Measurements from ENCODE around the gene SMARCAD1.
"Not testable (repeated sequence)": the region's sequence is repeated elsewhere in the genome, so short reads cannot be mapped to it uniquely, and the experiment has no call there.

Gene SMARCAD1

DNA sequence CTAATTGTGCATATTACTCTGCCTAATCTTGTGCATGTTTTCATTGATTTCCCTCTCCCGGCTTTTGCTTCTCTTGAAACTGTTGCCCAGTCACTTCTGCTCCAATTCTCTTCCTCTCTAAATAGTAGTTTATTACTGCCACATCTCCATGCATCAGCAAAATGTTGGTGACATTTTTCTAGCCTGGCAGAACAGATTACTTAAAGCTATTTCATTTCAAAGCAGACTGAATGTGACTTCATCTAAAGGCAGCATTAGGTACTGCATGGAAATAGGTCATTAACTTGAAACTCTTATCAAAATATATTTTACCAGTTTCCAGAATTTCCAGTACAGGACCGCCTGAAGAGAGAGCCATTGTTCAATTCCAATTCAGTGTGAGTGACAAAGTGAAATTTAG lies 82.6 kb downstream of the SMARCAD1 start:
- DNase-seq (ENCODE audit: low read depth in 2 of 2), result no peak

- not testable (repeated sequence) for DNase-seq (ENCODE audit: low read depth in 2 of 2)
Measured at GRCh38 chr4:94293981-94294380, 86.3 kb downstream of the SMARCAD1 start.

GRCh38 chr4:94295473-94295872 lies 87.8 kb downstream of the SMARCAD1 start:
- not testable (repeated sequence) for DNase-seq (ENCODE audit: low read depth in 2 of 2)

GRCh38 chr4:94298725-94299252 lies 91.1 kb downstream of the SMARCAD1 start:
- DNase-seq (ENCODE audit: low read depth in 2 of 2), result no peak

GRCh38 chr4:94302191-94302590 lies 94.5 kb downstream of the SMARCAD1 start:
- no peak for DNase-seq (ENCODE audit: low read depth in 2 of 2)

- DNase-seq (ENCODE audit: low read depth in 2 of 2), result no peak
Measured at GRCh38 chr4:94304365-94304971, 96.8 kb downstream of the SMARCAD1 start.

- no peak for DNase-seq (ENCODE audit: low read depth in 2 of 2)
Measured at GRCh38 chr4:94305466-94306225, 98.0 kb downstream of the SMARCAD1 start.

GRCh38 chr4:94306713-94307112 lies 99.0 kb downstream of the SMARCAD1 start:
- no peak for DNase-seq (ENCODE audit: low read depth in 2 of 2)

DNA sequence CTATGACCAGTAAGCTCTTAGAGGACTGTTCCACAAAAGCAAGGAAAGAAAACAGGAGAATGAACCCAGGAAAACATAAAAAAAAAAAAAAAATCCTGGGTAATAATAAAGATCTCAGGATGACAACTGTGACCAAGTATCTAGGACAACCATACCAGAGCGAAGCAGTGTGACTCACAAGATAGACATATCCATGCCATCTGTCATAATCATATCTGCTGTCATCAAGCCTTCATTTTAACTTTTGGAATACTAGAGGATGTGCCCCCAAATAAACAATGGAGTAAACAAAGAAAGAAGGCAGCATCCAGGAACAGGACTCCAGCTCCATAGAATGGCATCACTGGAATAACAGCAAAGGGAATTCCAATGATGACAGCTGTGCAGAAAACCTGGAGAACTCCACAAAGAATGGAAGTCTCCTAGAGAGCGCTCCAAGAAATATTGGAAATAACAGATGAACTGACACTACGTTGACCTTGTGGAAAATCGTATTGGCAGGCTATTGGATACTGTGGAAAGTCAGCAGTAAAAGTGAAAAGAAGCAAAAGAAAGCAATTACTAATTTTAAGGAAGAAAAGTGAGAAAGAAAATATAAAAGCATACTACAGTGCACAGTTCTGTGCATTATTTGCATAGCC lies 99.7 kb downstream of the SMARCAD1 start:
- no peak for DNase-seq (ENCODE audit: low read depth in 2 of 2)

GRCh38 chr4:94319927-94320326 lies 112.3 kb downstream of the SMARCAD1 start:
- not testable (repeated sequence) for DNase-seq (ENCODE audit: low read depth in 2 of 2)

- DNase-seq (ENCODE audit: low read depth in 2 of 2), result no peak
Measured at GRCh38 chr4:94325835-94326234, 118.2 kb downstream of the SMARCAD1 start.

GRCh38 chr4:94329933-94330332 lies 122.3 kb downstream of the SMARCAD1 start:
- no peak for DNase-seq (ENCODE audit: low read depth in 2 of 2)

DNA sequence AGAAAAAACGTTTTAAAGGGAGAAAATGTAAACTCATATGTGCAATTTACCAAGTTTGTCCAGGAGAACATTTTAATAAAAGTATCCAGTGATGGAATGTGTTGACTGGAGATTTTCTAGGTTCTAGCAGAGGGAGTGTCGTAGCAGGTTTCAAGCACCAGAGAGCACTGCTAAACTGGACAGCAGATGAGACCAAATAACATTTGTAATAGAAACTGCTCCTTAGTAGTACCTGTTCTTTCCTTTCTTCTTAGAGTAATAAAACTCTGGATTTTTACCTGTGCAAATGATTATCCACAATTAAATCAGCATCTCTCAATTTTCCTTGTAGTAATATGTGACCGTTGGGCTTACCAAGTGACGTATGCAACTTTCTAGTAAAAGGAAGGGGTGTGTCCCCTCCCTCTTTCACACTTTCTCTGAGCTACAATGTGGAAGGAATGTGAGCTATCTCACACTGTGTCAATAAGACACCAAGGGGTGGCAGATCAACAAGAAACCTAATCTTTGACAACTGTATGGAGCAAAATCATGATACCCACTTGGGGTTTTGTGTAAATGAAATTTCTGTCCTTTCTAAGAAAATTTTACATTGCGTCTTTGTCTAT lies 125.4 kb downstream of the SMARCAD1 start:
- DNase-seq (ENCODE audit: low read depth in 2 of 2), result no peak

DNA sequence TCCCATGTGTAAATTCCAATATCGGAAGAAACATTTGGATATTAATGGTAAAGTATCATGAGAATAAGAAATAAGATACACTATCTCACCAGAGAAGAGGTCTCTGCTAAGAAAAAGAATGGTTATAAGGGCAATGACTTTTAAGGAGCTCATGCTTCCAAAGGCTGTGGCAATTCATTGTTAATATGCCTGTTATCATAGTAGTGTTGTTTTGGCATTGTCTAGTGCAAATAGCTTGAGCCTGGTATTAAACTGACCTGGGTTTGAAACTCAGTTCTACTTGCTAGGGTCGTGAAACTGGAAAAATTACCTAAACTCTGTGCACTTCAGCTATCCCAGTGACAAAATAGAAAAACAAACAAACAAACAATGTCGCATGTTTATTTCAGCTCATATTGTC lies 126.2 kb downstream of the SMARCAD1 start:
- no peak for DNase-seq (ENCODE audit: low read depth in 2 of 2)

GRCh38 chr4:94334476-94334875 lies 126.8 kb downstream of the SMARCAD1 start:
- no peak for DNase-seq (ENCODE audit: low read depth in 2 of 2)

- no peak for DNase-seq (ENCODE audit: low read depth in 2 of 2)
Measured at GRCh38 chr4:94334962-94335361, 127.3 kb downstream of the SMARCAD1 start.

DNA sequence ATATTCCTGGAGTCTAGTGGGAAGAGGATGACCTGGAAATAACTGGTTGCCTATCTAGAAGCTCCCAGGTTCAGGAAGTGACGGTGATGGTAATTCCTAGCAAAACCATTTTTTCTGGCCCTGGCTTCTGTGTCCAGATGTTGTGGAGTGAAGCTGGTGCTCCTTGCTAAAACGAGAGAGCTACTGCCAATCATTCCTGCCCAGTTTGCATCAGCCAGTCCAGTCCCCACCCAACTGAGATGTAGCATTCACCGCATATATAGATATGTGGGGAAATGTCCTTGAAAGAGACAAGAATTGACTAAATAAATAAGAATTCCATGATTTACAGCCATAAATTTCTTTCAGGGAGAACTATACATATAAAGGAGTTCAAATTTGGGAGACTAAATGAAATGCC lies 128.6 kb downstream of the SMARCAD1 start:
- DNase-seq (ENCODE audit: low read depth in 2 of 2), result no peak

DNA sequence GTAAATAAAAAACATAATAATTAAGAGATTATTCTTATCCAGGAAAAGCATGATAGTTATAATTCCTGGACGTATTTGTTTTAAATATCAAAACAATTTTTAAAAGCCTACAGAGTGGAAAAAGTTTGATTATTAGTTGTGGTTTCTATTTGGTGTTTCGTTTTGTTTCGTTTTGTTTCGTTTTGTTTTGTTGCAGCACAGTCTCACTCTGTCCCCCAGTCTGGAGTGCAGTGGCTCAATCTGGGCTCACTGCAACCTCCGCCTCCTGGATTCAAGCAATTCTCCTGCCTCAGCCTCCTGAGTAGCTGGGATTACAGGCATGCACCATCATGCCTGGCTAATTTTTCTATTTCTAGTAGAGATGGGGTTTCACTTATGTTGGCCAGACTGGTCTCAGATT lies 129.1 kb downstream of the SMARCAD1 start:
- not testable (repeated sequence) for DNase-seq (ENCODE audit: low read depth in 2 of 2)

GRCh38 chr4:94338681-94339351 lies 131.2 kb downstream of the SMARCAD1 start:
- DNase-seq (ENCODE audit: low read depth in 2 of 2), result no peak

DNA sequence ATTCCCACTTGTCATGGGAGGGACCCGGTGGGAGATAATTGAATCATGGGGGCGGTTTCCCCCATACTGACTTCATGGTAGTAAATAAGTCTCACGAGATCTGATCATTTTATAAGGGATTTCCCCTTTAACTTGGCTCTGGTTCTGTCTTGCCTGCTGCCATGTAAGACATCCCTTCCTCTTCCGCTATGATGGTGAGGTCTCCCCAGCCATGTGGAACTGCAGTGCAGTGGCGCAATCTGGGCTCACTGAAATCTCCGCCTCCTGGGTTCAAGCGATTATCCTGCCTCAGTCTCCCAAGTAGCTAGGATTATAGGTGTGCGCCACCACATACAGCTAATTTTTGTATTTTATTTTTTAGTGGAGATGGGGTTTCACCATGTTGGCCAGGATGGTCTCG lies 132.1 kb downstream of the SMARCAD1 start:
- DNase-seq (ENCODE audit: low read depth in 2 of 2), result no peak

All from stimulated activated CD8-positive, alpha-beta memory T cell treated with anti-CD3 and anti-CD28 coated beads, Interleukin-7, amount 100 ng/mL, for 1 hour (primary cell).